ENCODE data around the gene ZDHHC14.

The ZDHHC14 gene

GRCh38 chr6:157498817-157499216, 117.8 kb downstream of the ZDHHC14 start:
- Histone ChIP-seq H3K36me3 (no peaks in the 10 kb centered on the region), H3K4me3 (no peak overlapping the region), H3K9me3 (no peaks in the 10 kb centered on the region), H3K27ac (no peak overlapping the region), H3K27me3 (no peaks in the 10 kb centered on the region), H3K4me1 (peaks cover 0 to 4% (median 0%) of the 10 kb centered on the region in 4 donors)
- DNase-seq = no peak
- intact Hi-C loops (cut with DNase I; ENCODE audit: low total_unique reads) = no loop called here
- TF ChIP-seq, protein P1, sequence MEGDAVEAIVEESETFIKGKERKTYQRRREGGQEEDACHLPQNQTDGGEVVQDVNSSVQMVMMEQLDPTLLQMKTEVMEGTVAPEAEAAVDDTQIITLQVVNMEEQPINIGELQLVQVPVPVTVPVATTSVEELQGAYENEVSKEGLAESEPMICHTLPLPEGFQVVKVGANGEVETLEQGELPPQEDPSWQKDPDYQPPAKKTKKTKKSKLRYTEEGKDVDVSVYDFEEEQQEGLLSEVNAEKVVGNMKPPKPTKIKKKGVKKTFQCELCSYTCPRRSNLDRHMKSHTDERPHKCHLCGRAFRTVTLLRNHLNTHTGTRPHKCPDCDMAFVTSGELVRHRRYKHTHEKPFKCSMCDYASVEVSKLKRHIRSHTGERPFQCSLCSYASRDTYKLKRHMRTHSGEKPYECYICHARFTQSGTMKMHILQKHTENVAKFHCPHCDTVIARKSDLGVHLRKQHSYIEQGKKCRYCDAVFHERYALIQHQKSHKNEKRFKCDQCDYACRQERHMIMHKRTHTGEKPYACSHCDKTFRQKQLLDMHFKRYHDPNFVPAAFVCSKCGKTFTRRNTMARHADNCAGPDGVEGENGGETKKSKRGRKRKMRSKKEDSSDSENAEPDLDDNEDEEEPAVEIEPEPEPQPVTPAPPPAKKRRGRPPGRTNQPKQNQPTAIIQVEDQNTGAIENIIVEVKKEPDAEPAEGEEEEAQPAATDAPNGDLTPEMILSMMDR (IDR thresholded peaks at IDR 0.05) = no peak

GRCh38 chr6:157500022-157500421, 119.0 kb downstream of the ZDHHC14 start:
- H3K9me3 ChIP-seq = peaks cover 0 to 2% (median 0%) of the 10 kb centered on the region in 3 donors
- peaks cover 0 to 4% (median 0%) of the 10 kb centered on the region in 4 donors for H3K4me1 ChIP-seq
- no peaks in the 10 kb centered on the region for H3K27me3 ChIP-seq
- DNase-seq = no peak
- H3K27ac ChIP-seq = no peak overlapping the region
- H3K4me3 ChIP-seq = no peak overlapping the region
- no peaks in the 10 kb centered on the region for H3K36me3 ChIP-seq
- TF ChIP-seq, protein P1 (IDR thresholded peaks at IDR 0.05) = no peak
- intact Hi-C loops (cut with DNase I; ENCODE audit: low total_unique reads) = no loop called here

DNA sequence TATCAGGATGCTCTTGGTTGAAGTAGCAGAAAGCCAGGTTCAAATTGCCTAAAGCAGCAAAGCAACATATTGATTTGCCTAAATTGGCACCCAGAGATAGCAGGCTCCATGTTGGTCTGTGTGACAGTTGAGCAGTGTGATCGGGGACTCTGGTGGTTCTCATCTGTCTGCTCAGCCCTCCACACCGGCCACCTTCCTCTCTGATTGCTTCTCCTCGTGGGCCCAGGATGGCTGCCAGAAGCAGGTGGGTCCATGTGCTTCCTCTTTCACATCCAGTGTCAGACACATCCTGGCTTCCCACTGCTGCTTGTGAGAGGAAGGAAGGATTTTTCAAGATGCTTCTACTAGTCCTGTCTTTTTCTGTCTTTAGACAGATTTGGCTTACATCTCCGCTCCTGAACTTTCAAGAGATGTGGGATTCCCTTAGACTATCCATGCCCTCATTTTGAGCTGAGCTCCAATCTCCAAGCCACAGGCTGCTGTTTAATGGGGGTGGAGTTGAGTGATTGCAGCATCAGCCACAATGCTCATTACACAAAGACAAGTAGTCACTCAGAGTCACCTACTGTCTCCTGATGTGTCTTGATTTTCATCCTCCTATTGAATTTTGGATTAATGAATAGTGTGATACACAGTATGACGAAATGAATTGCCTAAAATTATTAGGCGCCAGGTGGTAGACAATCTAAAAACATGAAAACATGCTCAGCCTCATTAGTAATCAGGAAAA, 122.2 kb downstream of the ZDHHC14 start:
- intact Hi-C loops (cut with DNase I; ENCODE audit: low total_unique reads) = no loop called here
- Histone ChIP-seq H3K27ac (no peak overlapping the region), H3K36me3 (peaks cover 0 to 7% (median 0%) of the 10 kb centered on the region in 3 donors), H3K27me3 (no peaks in the 10 kb centered on the region), H3K9me3 (peaks cover 0 to 20% (median 6%) of the 10 kb centered on the region in 3 donors), H3K4me3 (no peak overlapping the region), H3K4me1 (peaks cover 0 to 4% (median 0%) of the 10 kb centered on the region in 4 donors)
- DNase-seq = no peak
- TF ChIP-seq, protein P1 (IDR thresholded peaks at IDR 0.05) = no peak

- intact Hi-C loops (cut with DNase I; ENCODE audit: low total_unique reads) = no loop called here
- Histone ChIP-seq H3K36me3 (peaks cover 0 to 7% (median 0%) of the 10 kb centered on the region in 3 donors), H3K4me3 (no peak overlapping the region), H3K27me3 (no peaks in the 10 kb centered on the region), H3K9me3 (peaks cover 0 to 20% (median 6%) of the 10 kb centered on the region in 3 donors), H3K4me1 (peaks cover 0 to under 1% (median 0%) of the 10 kb centered on the region in 4 donors), H3K27ac (no peak overlapping the region)
- TF ChIP-seq, protein P1 (IDR thresholded peaks at IDR 0.05) = no peak
- no peak for DNase-seq
These were observed 125.0 kb downstream of the ZDHHC14 start for GRCh38 chr6:157505912-157506491.

- H3K36me3 ChIP-seq = peaks cover 0 to 7% (median 0%) of the 10 kb centered on the region in 3 donors
- no peaks in the 10 kb centered on the region for H3K27me3 ChIP-seq
- no peak overlapping the region for H3K27ac ChIP-seq
- H3K4me3 ChIP-seq = no peak overlapping the region
- H3K9me3 ChIP-seq = peaks cover 0 to 12% (median 4%) of the 10 kb centered on the region in 3 donors
- H3K4me1 ChIP-seq = peaks cover 0 to 7% (median 0%) of the 10 kb centered on the region in 4 donors
- DNase-seq = no peak
- intact Hi-C loops (cut with DNase I; ENCODE audit: low total_unique reads) = no loop called here
- TF ChIP-seq, protein P1 (IDR thresholded peaks at IDR 0.05) = no peak
These were observed 129.6 kb downstream of the ZDHHC14 start for GRCh38 chr6:157510323-157511188.

Data from tibial artery (tissue), 4 donors.